HG03378 (cell line): ENCODE measurements around the gene GBA2.
A peak's percentile ranks its signal among the peaks of the same experiment; 100 is the strongest.

Experiments
- ATAC-seq: cut with Tn5 transposase; IDR thresholded peaks from one replicate; pipeline ENCODE4 v1.9.1; 2021; ENCODE audit warnings: mild to moderate bottlenecking, moderate library complexity; ENCODE audit not compliant: unreplicated experiment

Gene GBA2

DNA sequence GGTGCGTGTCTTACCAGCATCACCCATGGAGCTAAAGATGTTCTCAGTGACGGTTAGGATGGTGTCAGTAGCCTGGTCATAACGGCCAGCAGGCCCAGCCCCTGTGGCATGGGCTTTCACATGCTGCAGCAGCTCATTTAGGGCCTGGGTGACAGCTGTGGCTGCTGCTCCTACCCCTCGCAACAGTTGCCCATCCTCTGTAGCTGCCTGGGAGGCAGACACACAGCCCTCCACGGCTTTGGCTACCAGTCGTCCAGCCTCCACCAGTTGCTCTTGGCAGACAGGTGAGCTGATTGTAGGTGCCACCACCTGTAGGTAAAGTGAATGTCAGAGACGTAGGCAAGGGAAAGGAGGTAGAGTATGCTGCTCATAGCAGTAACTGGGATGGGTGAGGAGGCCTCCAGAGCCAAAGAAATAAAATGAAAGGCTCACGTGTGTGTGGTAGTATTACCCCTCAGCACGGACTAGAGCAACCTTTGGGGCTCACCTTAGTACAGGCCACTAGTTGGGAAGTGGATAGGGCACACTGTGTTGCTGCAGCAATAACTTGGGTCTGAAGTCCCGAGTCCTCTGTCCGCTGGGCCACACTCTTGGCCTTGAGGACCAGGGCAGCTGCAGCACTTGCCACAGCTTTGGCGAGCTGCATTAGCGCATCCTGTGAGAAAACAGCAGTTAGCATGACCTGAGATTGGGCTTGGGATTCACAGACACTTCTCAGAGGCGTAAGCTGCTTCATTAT lies 31.7 kb downstream of the GBA2 start:
- no peak for ATAC-seq

DNA sequence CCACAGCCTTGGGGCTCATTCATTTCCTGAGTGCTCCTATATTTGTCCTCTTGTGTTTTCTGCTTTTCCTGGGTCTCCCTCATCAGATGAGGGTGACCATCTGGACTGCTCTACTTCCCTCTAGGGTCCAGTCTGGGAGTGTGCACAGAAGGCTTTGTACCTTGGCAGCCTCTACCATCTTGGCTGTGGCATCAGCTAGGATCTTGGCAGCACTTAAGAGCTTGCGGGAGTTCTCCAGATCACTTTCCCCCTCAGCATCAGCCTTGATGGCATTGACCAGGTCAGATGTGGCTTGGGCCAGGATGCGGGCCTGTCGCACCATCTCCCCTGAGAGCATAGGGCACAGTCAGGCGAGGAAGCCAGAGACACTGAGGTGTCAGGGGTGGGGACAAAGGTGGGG lies 32.8 kb downstream of the GBA2 start:
- ATAC-seq, result no peak

DNA sequence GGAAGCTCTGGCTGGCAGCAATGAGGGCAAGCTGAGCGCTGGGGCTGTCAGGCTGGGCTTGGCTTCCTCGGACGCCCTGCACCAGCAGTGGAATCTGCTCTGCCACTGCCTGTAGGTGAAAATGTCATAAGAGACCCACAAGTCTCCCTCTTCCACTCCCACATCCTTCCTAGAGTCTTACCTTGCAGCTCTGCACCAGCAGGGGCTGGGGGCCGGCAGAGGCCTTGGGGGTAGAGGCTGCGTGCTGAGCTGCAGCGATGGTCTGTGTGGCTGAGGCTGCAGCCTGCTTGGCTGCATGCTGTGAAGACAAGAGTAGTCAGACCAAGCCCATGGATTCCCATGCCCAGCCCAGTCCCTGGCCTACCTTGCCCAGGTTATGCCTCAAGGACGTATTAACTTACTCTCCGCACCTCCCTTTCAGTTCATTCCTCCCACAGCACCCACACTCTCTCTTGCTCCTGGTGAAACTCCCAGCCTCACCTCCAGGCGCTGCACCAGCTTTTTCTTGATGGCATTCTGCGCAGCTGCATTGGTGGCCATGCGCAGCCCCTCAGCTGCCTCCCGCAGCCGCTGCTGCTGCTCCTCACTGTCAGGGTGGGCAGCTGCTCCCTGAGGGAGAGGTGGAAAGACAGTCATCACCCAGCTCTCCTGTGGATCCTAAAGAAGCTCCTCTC lies 34.3 kb downstream of the GBA2 start:
- no peak for ATAC-seq

DNA sequence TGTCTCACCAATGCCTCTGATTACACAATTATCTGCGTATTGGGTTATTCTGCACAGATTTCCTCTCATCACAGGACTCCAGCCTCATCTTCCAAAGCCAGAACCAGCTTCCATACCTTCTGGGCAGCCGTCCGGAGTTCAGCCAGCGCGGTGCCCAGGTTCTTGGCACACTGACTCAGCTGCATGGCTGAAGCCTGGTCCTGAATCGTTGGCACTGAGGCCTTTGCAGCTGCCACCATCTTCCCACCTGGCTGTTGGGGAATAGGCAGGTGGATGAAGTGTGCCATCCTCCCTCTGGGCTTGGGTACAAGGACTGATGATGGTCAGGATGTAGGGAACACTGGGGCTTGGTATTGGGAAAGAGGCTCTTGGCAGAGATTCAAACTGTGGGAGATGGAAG lies 34.9 kb downstream of the GBA2 start:
- no peak for ATAC-seq

DNA sequence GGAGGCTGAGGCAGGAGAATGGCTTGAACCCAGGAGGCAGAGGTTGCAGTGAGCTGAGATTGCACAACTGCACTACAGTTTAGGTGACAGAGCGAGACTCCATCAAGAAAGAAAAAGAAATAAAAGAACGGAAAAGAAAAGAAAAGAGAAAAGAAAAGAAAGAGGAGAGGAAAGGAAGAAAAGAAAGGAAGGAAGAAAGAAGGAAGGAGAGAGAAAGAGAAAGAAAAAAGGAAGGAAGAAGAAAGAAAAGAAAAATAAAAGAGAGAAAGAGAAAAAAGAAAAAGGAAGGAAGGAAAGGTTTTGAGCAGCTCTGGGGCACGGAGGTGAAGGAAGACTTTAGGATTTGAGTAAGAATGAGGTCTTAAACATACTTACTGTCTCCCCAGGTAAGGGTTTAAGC lies 35.5 kb downstream of the GBA2 start:
- ATAC-seq, result no peak

DNA sequence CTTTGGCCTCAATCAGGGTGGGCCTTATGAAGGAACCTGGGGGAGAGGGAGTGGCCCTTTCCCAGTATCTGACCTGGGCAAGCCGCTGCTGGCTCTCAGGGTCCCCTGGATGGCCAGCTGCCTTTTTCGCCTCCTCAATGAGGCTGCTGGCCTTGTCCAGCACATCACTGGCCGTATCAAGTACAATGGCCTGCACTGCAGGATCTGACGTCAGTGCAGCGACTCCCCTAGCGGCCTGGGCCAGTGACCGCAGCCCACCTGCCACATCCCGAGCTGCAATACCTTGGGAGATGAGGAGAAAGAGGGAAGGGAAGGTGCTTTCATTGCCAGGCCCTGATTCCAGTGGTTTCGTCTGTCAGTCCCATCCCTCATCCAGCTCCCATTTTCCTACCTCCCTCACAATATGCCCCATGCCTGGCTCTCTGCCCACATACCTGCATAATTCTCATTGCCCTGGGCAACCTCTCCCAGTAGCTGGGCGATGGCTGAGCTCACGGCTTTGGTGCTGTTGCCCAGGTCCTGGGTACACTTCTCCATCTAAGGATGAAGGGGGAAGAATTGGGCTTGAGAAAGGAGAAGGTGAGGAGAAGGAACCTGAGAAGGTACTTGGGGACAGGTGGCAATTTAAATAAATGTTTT lies 36.1 kb downstream of the GBA2 start:
- no peak for ATAC-seq

DNA sequence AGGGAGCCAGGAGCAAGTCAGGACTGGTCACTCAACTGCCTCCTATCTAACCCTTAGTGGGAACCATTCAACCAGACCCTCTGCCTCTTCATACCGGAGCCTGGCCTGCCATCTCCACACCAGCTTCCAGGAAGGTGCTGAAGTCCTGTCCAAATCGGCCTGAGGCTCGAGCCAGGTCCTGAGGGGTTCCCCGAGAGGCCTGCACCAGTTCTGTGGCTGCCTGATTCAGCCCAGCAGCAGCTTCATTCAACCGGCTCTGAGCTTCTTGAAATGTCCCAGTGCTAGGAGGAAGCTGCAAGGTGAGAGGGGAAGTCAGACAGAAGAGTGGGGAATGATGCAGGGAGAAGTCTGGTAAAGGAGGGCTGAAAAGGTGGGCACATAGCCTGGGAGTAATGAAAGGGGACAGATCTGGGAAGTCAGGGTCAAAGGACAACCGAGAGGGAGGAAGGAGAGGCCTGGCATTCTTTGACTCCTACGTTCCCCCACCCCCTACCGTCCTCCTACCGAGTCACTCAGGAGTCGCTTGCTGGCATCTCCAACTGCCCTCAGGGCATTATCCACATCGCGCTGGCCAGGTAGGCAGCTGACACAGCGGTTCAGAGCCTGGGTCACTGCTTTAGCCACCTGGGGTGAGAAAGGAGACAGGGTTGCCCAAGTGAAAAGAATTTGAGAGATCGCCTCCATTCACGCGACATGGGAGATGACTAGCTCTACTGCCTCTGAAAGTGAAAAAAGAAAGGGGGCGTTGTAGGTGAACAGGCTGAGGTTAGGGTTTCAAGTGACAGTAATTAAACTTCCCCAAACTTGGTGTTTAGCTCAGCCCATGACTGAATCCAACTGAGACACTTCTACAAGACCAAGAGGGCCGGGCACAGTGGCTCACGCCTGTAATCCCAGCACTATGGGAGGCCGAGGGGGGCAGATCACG lies 37.3 kb downstream of the GBA2 start:
- no peak for ATAC-seq

DNA sequence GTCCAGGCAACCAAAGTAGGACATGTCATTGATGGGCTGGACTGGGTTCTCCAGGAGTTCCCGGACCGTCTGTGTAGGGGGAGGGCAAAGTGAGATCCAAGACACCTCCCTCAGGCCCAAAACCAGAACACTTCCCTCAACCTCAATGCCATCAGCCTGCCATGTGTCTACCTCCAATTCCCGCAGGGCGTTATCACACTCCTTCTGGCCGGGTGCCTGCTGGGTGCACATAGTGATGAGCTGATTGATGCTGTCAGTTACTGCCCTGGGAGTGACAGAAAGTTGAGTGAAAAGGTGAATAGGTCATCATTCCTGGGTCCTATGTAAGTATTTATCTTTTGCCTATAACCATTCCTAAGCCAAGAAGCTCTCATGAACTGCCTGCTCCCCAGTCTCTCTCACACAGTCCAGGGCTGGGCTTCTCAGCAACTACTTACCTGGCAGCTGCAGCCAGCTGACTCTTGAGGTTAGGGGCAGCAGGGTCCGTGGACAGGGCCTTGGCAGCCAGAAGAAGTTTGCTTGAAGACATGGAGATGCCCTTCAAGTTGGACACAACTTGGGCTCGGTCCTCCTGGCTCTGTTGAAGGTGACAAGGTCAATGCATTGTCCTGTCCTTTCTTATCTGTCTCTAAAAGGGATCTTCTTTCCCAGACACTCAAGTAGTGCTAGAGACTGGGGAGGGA lies 38.1 kb downstream of the GBA2 start:
- ATAC-seq, result no peak

DNA sequence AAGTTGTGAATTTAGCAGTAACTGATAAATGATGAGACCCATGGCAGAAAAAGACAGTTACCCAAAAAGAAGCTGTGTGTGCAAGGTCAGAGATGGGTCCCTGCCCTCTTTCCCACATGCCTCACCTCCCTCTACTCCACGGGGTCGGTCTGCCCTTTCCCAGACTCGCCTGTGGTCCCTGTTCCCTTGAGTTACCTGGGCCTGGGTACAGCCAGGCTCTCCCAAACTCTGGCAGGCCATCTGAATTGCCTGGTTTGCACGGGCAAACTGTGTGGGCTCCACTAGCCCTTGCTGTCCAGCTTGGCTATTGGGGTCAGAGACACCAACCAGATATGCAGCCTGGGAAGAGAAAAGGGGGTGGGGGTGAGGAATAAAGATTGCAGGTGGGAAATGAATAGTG lies 40.9 kb downstream of the GBA2 start:
- ATAC-seq, result no peak

DNA sequence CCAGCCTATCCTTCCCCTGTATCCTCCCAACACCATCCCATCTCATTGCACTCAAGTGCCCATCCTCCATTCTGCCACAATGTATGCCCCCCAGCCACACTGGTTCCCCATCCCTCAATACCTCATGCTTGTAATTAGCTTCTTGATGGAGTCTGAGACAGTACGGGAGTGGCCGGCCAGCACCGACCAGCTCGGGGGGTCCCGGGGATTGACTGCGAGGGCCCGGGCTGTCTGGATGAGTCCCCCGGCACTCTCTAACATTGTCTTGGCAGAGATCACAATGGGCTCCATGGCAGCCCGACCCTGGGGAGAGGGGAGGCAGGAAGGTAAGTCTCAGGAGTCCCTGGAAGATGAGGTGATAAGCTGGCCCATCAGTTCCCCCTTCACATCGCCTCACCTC lies 42.1 kb downstream of the GBA2 start:
- no peak for ATAC-seq

DNA sequence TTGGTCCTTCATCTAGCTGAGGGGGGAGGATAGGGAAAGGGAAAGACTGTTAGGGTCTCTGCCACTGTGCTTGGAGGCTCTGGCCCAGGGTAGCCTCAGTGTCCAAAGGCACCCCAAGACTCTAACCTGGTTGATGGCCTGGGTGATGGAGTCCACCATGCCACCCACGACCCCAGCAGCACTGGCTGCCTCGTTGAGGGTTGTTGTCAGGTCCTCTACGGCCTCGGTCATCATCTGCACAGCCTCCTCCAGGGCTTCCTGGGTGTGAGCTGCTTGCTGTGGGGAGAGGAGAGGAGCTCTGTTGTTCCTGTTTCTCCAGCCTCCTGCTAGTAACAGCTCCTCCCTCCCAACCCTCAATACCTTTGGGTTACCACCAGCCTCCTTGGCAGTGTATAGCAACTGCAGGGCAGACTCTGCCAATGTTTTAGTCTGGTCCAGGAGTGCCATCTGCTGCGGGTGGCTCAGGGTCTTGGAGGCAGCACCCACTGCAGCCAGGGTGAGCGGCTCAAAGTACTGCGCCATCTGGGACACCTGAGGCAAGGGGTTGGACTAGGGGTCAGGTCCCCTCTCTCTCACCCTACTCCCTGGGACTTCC lies 43.1 kb downstream of the GBA2 start:
- no peak for ATAC-seq

DNA sequence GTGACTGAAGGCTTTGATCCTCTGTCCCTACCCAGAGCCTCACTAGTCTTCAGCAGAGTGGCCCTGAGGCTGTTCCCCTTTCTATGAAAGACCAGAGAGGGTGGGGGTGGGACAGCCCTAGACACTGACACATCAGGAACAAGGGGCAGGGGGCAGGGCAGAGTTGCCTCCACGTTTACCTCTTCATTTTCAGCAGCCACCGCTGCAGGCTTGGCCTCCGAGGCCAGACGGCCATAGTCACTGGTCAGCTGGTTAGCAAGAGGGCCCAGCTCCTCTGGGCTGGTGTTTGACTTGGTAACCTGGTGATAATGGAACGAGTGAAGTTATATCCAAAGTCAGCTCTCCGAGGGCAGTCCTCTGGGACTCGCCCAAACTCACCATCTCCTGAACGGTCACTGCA lies 43.7 kb downstream of the GBA2 start:
- no peak for ATAC-seq

DNA sequence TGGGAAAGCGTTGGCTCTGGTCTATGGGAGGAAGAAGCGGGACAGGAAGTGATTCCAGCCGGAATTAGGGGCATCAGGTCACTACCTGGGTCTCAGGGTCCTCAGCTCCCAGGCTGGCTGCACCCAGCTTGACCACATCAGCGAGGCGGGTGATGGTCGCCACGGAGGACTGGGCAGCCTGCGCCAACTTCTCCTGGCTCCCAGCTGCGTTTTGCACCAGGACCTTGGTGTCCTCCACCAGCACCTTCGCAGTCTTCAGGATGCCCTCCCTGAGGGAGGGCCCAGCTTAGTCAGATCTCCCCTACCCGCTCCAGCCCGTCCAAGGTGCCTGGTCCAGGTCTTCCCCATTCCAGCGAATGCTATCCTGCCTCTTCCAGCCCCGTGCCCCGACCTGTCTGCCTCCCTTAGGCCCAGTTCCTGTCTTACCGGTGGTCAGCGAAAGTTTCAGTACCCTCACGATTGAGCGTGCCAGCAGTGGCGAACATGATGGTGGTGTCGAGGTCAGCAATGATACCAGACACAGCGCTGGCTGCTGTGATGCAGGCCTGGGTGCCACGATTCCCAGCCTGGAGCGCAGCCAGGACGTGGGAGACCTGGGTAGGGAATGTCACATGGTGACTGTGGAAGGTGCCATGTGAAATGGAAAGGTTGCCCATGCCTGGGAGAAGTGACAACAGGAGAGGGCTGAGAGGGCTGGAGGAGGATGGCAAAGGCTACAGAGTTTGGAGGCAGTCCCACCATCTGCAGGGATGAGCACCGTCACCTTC lies 44.9 kb downstream of the GBA2 start:
- ATAC-seq, result no peak

DNA sequence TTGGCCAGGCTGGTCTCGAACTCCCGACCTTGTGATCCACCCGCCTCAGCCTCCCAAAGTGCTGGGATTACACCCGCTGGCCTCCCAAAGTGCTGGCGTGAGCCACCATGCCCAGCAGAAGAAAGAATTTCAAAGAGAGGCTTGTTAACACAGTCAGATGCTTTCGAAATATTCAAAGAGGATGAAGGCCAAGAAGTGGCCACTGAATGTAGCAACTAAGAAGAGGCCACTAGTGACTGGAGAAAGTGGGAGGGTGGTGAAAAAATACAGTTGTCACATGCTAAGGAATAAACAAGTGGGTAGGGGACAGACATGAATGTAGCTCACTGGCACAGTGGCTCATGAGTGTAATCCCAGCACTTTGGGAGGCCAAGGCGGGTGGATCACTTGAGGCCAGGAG lies 46.3 kb downstream of the GBA2 start:
- no peak for ATAC-seq

DNA sequence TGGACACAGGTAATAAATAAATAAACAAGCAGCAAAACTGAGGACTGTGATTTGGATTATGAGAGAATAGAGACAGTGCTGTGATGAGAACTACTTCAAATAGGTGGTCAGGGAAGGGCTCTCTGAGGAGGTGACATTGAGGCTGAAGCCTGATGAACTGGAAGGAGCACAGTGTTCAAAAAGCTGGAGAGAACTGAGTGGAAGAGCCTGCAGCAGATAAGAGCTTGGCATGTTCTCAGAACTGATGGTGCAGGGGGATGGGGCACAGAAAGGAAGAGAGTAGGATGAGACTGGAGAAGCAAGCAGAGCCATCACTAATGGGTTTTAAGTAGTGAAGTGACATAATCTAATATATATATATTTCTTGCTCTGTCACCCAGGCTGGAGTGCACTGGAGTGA lies 48.1 kb downstream of the GBA2 start:
- no peak for ATAC-seq

DNA sequence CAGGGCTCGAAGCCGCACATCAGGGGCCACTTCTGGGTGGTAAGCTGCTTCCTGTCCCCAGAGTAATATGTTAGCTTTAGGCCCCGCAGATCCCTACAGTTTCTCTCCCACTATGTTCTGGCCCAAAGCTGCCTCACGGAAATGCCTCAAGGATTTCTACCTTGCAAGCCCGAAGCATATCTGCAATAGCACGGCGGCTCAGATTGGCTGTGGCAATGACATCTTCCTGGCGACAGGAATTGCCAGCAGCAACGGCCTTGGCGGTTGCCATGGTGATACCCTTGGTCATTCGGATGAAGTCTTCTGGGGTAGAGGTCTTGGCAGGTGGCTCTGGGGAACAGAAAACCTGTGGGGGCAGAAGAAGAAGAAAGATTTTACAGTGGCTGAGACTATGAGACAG lies 49.0 kb downstream of the GBA2 start:
- no peak for ATAC-seq

DNA sequence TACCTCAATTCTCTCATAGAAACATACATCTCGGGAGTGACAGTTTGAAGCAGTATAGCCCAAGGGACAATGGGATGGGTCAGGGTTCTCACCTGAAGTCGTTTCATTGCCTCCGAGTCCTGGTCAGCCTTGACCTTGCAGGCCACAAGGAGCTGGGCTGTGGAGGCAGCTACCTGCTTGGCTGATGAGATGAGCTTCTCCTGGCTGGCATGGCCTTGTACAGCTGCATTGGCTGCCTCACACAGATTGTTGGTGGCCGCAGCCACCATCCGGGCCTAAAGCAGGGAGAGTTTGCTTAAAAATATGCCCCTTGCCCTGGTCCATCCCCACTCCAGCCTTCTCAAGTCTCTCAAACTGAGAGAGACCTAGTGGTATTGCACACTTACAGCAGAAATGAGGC lies 50.8 kb downstream of the GBA2 start:
- ATAC-seq, result no peak

DNA sequence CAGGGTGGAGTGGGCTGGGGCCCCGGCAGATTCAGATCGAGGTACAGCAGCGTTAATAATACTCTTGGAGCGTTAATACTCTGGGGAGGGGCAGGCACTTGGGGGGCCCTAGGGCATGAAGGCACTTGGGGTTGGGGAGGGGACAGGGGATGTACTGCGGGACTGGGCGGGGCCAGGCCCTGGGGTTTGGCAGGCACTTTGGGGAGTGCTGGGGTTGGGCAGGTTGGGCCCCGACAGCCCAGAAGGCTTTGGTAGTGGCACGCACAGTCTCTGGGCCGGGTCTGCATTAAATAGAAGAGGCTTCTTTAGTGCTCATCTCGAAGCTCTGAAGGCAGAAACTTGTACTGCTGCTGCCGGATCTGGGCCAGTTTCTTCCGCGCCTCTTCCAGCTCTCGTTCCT lies 51.5 kb downstream of the GBA2 start:
- no peak for ATAC-seq

DNA sequence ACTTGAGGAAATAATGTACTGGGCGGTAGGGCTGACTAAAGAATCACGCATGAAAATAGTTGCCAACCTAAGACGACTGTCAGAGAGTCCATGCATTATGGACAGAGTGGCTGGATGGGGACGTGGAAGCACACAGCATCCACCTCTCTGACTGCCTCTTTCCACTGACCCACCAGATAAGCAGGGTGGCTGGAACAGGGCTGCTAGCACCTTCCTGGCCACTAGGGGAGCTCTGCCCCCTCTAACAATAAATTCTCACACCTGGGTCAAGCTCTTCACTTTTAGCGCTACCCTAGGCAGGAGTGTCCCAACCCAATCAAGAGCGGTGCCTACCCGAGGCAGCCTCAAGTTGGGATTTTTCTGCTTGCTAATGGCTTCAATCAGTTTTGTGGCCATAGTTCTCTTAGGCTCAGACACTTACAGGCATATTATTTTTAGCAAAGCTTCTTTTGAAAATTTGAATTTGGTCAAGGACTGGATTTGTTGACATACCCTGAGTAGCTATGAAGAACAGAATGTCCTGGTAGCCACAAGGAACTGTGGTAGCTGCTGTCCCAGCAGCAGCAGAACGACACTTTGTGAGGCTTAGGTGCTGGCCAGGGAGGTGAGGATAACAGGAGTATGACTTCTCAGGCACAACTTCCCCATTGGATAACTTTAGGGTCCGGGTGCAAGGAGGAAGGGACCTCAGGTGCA lies 52.4 kb downstream of the GBA2 start:
- peak; percentile 60 for ATAC-seq
